H1 (cell line): ENCODE measurements around the gene ABHD6.

ENCODE experiments used
- CBX5 ChIP-seq: fragments of 300-800, 300-1000 bp; sonication (generic); IDR thresholded peaks from 2 replicates; pipeline ENCODE4 v1.7.1; 2016; ENCODE audit warnings: antibody characterized with exemption, low read length, low read depth
- TF ChIP-seq, protein P1 (sequence below), 3 experiments: IDR thresholded peaks; 1 replicate in 2 of 3; 2 replicates in 1 of 3; pipeline versions ENCODE4 v1.5.1 to v1.6.1; 2011; ENCODE audit warnings: low read length in 3 of 3, mild to moderate bottlenecking in 3 of 3, inconsistent platforms in 2 of 3, low read depth in 1 of 3, moderate library complexity in 1 of 3; ENCODE audit not compliant: insufficient read depth in 1 of 3; ENCODE audit errors: control extremely low read depth in 1 of 3

DNA sequence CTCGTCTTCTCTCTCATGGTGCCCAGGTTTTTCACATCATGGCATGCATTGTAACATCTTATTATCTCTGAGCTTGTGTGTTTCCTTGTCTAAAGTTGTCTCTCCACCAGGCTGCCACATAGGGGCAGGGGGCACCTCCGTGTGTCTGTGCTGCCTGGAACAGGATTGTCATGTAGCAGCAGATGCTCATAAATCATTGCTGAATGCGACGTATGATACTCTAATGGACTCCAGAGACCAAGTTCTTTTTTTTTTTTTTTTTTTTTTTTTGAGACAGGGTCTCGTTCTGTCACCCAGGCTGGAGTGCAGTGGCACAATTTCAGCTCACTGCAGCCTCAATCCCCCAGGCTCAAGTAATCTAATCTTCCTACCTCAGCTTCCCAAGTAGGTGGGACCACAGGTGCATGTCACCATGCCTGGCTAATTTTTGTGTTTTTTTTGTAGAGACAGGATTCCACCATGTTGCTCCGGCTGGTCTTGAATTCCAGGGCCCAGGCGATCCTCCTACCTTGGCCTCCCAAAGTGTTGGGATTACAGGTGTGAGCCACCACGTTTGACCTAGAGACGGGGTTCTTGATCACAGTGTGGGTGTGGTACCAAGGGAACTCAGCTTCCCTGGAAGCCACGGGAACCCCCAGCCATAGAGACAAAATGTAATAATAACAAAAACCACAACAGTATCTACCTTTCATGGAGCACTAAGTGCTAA lies 22.1 kb upstream of the ABHD6 start:
- TF ChIP-seq, protein P1, sequence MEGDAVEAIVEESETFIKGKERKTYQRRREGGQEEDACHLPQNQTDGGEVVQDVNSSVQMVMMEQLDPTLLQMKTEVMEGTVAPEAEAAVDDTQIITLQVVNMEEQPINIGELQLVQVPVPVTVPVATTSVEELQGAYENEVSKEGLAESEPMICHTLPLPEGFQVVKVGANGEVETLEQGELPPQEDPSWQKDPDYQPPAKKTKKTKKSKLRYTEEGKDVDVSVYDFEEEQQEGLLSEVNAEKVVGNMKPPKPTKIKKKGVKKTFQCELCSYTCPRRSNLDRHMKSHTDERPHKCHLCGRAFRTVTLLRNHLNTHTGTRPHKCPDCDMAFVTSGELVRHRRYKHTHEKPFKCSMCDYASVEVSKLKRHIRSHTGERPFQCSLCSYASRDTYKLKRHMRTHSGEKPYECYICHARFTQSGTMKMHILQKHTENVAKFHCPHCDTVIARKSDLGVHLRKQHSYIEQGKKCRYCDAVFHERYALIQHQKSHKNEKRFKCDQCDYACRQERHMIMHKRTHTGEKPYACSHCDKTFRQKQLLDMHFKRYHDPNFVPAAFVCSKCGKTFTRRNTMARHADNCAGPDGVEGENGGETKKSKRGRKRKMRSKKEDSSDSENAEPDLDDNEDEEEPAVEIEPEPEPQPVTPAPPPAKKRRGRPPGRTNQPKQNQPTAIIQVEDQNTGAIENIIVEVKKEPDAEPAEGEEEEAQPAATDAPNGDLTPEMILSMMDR (IDR thresholded peaks at IDR 0.05; ENCODE audit: control extremely low read depth in 1 of 3, insufficient read depth in 1 of 3, low read depth in 1 of 3, low read length in 3 of 3), result no peak
- TF ChIP-seq CBX5, result no peak
